RKO (cell line): ENCODE results near the gene TIMM23.
"Not testable (repeated sequence)": the region's sequence is repeated elsewhere in the genome, so short reads cannot be mapped to it uniquely, and the experiment has no call there.

Experiments
- DNase-seq: peaks from one replicate; pipeline ENCODE4 v3.0.0-alpha.2; 2016; ENCODE audit warnings: low spot score

Gene TIMM23

GRCh38 chr10:45997557-45997956 is 25.3 kb downstream of the TIMM23 start:
- DNase-seq: no peak

GRCh38 chr10:45997994-45998763 is 25.9 kb downstream of the TIMM23 start:
- DNase-seq: no peak

GRCh38 chr10:45999955-46000354 is 27.7 kb downstream of the TIMM23 start:
- not testable (repeated sequence) for DNase-seq

- no peak for DNase-seq
These were observed 28.2 kb downstream of the TIMM23 start for GRCh38 chr10:46000538-46000937.

- no peak for DNase-seq
These were observed 29.0 kb downstream of the TIMM23 start for GRCh38 chr10:46001187-46001756.

GRCh38 chr10:46002189-46002687 is 29.9 kb downstream of the TIMM23 start:
- not testable (repeated sequence) for DNase-seq

GRCh38 chr10:46002916-46003693 is 30.8 kb downstream of the TIMM23 start:
- DNase-seq: no peak

- no peak for DNase-seq
These were observed 32.7 kb downstream of the TIMM23 start for GRCh38 chr10:46004963-46005362.

GRCh38 chr10:46005383-46005782 is 33.1 kb downstream of the TIMM23 start:
- DNase-seq: no peak

GRCh38 chr10:46006219-46006618 is 33.9 kb downstream of the TIMM23 start:
- DNase-seq: peak; percentile 88

- DNase-seq: no peak
These were observed 40.5 kb downstream of the TIMM23 start for GRCh38 chr10:46012746-46013145.

GRCh38 chr10:46014206-46014605 is 41.9 kb downstream of the TIMM23 start:
- DNase-seq: no peak

GRCh38 chr10:46014683-46015405 is 42.6 kb downstream of the TIMM23 start:
- DNase-seq: no peak

- no peak for DNase-seq
These were observed 43.9 kb downstream of the TIMM23 start for GRCh38 chr10:46016190-46016589.

GRCh38 chr10:46016811-46017210 is 44.5 kb downstream of the TIMM23 start:
- no peak for DNase-seq

GRCh38 chr10:46017733-46018132 is 45.4 kb downstream of the TIMM23 start:
- DNase-seq: no peak

- DNase-seq: no peak
These were observed 46.3 kb downstream of the TIMM23 start for GRCh38 chr10:46018453-46019176.

GRCh38 chr10:46019177-46019528 is 46.9 kb downstream of the TIMM23 start:
- no peak for DNase-seq

- no peak for DNase-seq
These were observed 47.5 kb downstream of the TIMM23 start for GRCh38 chr10:46019569-46020343.

GRCh38 chr10:46020344-46020657 is 48.0 kb downstream of the TIMM23 start:
- no peak for DNase-seq
